Neural cell (in vitro differentiated cells): Measurements from ENCODE around the gene GABBR2. TPM values are rescaled to one million over a fixed set of nuclear protein-coding genes. Genes with fewer than 3 reads are reported as not detected.

Experiments
- H2AFZ ChIP-seq: fragments of 200-600, 300-800 bp; sonication (generic), shearing (Covaris generic); 2 replicates; pipeline ENCODE4 v1.6.0; 2014; ENCODE audit warnings: low read depth, mild to moderate bottlenecking, antibody characterized with exemption, low read length, moderate library complexity
- H3F3A ChIP-seq: fragments of 200-600 bp; shearing (Covaris generic); 2 replicates; pipeline ENCODE4 v1.6.1; 2016; ENCODE audit warnings: mild to moderate bottlenecking, moderate library complexity, mixed read lengths, antibody characterized with exemption, low read length; ENCODE audit not compliant: insufficient read depth, poor library complexity, severe bottlenecking
- H3K27ac ChIP-seq: fragments of 200-600, 300-800 bp; sonication (generic), shearing (Covaris generic); 2 replicates; pipeline ENCODE4 v1.5.1; 2014; ENCODE audit warnings: mild to moderate bottlenecking, low read length, moderate library complexity
- H3K27me3 ChIP-seq: fragments of 300-800, 200-600 bp; sonication (generic), shearing (Covaris generic); 2 replicates; pipeline ENCODE4 v1.6.0; 2014; ENCODE audit warnings: mild to moderate bottlenecking, low read depth, low read length, moderate library complexity; ENCODE audit not compliant: insufficient read depth
- H3K36me3 ChIP-seq: fragments of 300-800, 200-600 bp; sonication (generic), shearing (Covaris generic); 2 replicates; pipeline ENCODE4 v1.5.1; 2014; ENCODE audit warnings: mild to moderate bottlenecking, antibody characterized with exemption, low read length, moderate library complexity; ENCODE audit not compliant: insufficient read depth
- H3K4me2 ChIP-seq: fragments of 300-800, 200-600 bp; sonication (generic), shearing (Covaris generic); 2 replicates; pipeline ENCODE4 v1.6.0; 2014; ENCODE audit warnings: mild to moderate bottlenecking, low read length
- H3K4me3 ChIP-seq: fragments of 300-800, 200-600 bp; sonication (generic), shearing (Covaris generic); 2 replicates; pipeline ENCODE4 v1.5.1; 2014; ENCODE audit warnings: mild to moderate bottlenecking, low read length, moderate library complexity
- H3K79me2 ChIP-seq: fragments of 200-600 bp; shearing (Covaris generic); replicated peaks from 2 replicates; pipeline ENCODE4 v1.6.0; 2014; ENCODE audit warnings: mild to moderate bottlenecking, low read length, moderate library complexity; ENCODE audit not compliant: insufficient read depth
- H3K9ac ChIP-seq: fragments of 300-800, 200-600 bp; sonication (generic), shearing (Covaris generic); 2 replicates; pipeline ENCODE4 v1.6.1; 2016; ENCODE audit warnings: mild to moderate bottlenecking, low read length, mixed read lengths
- H3K9me2 ChIP-seq: fragments of 200-600 bp; shearing (Covaris generic); 2 replicates; pipeline ENCODE4 v1.6.1; 2016; ENCODE audit warnings: mild to moderate bottlenecking, low read length, mixed read lengths; ENCODE audit not compliant: insufficient read depth
- H3K9me3 ChIP-seq: fragments of 200-600, 300-800 bp; sonication (generic), shearing (Covaris generic); 2 replicates; pipeline ENCODE4 v1.6.1; 2016; ENCODE audit warnings: mild to moderate bottlenecking, mixed run types, low read length, moderate library complexity, mixed read lengths
- H4K20me1 ChIP-seq: fragments of 200-600 bp; shearing (Covaris generic); 2 replicates; pipeline ENCODE4 v1.6.1; 2016; ENCODE audit warnings: mild to moderate bottlenecking, mixed run types; ENCODE audit not compliant: insufficient read depth
- CTCF ChIP-seq: fragments of 450-650 bp; IDR thresholded peaks from 2 replicates; pipeline ENCODE4 v1.5.1; 2014; ENCODE audit warnings: antibody characterized with exemption, mild to moderate bottlenecking, moderate library complexity; ENCODE audit not compliant: poor library complexity, severe bottlenecking
- EP300 ChIP-seq: fragments of 450-650 bp; conservative IDR thresholded peaks from 2 replicates; pipeline ENCODE4 v1.6.1; 2014; ENCODE audit warnings: antibody characterized with exemption, mild to moderate bottlenecking, moderate library complexity; ENCODE audit not compliant: poor library complexity, severe bottlenecking
- EZH2 ChIP-seq: fragments of 200-600, 300-800 bp; shearing (Covaris generic), sonication (generic); IDR thresholded peaks from 2 replicates; pipeline ENCODE4 v1.6.1; 2014; ENCODE audit warnings: antibody characterized with exemption, low read length, borderline replicate concordance, mild to moderate bottlenecking; ENCODE audit not compliant: insufficient read depth, poor library complexity, severe bottlenecking
- MXI1 ChIP-seq: fragments of 450-650 bp; conservative IDR thresholded peaks from 2 replicates; pipeline ENCODE4 v1.6.1; 2014; ENCODE audit warnings: antibody characterized with exemption, mild to moderate bottlenecking; ENCODE audit not compliant: poor library complexity, severe bottlenecking
- POLR2AphosphoS5 ChIP-seq: IDR thresholded peaks from 2 replicates; pipeline ENCODE4 v1.6.1; 2012
- RAD21 ChIP-seq: fragments of 450-650 bp; conservative IDR thresholded peaks from 2 replicates; pipeline ENCODE4 v1.6.1; 2014; ENCODE audit warnings: antibody characterized with exemption, mild to moderate bottlenecking, moderate library complexity
- SMC3 ChIP-seq: fragments of 450-650 bp; conservative IDR thresholded peaks from 2 replicates; pipeline ENCODE4 v1.6.1; 2014; ENCODE audit warnings: antibody characterized with exemption, mild to moderate bottlenecking, moderate library complexity; ENCODE audit not compliant: poor library complexity
- TAF1 ChIP-seq: IDR thresholded peaks from 2 replicates; pipeline ENCODE4 v1.6.1; 2012; ENCODE audit warnings: low read depth
- polyA plus RNA-seq: library from polyadenylated mRNA; depleted of rRNA; stranded (reverse); fragments of >200 nt; gene quantifications from 2 replicates; pipeline ENCODE4 v1.2.3, GENCODE V29; 2014
- TF ChIP-seq, protein P1 (sequence below): IDR thresholded peaks from 2 replicates; pipeline ENCODE4 v1.6.1; 2012; ENCODE audit warnings: borderline replicate concordance

Gene GABBR2
- polyA plus RNA-seq, 1 donor from 2014 or later: 7.1 TPM

DNA sequence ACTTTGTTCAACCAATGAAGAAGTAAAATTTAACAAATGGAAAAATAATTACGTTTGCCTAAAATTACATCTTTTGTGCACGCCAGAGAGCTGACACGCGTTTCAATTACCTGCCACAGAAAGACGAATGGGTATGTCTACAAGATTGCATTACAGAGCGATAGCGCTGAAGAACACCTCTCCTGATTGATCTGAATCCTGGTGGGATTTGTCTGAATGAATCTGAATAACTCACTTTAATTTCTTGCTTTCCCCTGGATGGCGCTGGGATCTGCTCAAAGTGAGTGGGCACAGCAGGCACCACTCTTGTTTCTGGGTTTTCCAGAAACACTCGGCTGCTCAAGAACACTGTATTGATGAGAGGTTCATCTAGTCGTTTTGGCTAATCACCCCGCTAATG is 304.5 kb downstream of the GABBR2 start:
- no peak for TF ChIP-seq TAF1
- TF ChIP-seq EP300: peak; percentile 63
- peak; percentile 38 for TF ChIP-seq RAD21
- peak; percentile 28 for TF ChIP-seq CTCF
- no peak for TF ChIP-seq SMC3
- peak; percentile 52 for TF ChIP-seq POLR2AphosphoS5
- TF ChIP-seq EZH2: no peak
- no peak for TF ChIP-seq MXI1
- TF ChIP-seq, protein P1, sequence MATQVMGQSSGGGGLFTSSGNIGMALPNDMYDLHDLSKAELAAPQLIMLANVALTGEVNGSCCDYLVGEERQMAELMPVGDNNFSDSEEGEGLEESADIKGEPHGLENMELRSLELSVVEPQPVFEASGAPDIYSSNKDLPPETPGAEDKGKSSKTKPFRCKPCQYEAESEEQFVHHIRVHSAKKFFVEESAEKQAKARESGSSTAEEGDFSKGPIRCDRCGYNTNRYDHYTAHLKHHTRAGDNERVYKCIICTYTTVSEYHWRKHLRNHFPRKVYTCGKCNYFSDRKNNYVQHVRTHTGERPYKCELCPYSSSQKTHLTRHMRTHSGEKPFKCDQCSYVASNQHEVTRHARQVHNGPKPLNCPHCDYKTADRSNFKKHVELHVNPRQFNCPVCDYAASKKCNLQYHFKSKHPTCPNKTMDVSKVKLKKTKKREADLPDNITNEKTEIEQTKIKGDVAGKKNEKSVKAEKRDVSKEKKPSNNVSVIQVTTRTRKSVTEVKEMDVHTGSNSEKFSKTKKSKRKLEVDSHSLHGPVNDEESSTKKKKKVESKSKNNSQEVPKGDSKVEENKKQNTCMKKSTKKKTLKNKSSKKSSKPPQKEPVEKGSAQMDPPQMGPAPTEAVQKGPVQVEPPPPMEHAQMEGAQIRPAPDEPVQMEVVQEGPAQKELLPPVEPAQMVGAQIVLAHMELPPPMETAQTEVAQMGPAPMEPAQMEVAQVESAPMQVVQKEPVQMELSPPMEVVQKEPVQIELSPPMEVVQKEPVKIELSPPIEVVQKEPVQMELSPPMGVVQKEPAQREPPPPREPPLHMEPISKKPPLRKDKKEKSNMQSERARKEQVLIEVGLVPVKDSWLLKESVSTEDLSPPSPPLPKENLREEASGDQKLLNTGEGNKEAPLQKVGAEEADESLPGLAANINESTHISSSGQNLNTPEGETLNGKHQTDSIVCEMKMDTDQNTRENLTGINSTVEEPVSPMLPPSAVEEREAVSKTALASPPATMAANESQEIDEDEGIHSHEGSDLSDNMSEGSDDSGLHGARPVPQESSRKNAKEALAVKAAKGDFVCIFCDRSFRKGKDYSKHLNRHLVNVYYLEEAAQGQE: peak; percentile 61
- H3K4me3 ChIP-seq: no peak overlapping the region
- no peaks in the 10 kb centered on the region for H3K27me3 ChIP-seq
- no peak overlapping the region for H3K4me2 ChIP-seq
- peak overlapping the region; percentile 56 for H3K27ac ChIP-seq
- H3K36me3 ChIP-seq: no peaks in the 10 kb centered on the region
- H3K9me2 ChIP-seq: no peaks in the 10 kb centered on the region
- no peaks in the 10 kb centered on the region for H4K20me1 ChIP-seq
- H2AFZ ChIP-seq: no peak overlapping the region
- H3F3A ChIP-seq: no peaks in the 10 kb centered on the region
- no peaks in the 10 kb centered on the region for H3K79me2 ChIP-seq
- H3K9me3 ChIP-seq: no peaks in the 10 kb centered on the region
- no peak overlapping the region for H3K9ac ChIP-seq

GRCh38 chr9:98403715-98404114 is 305.0 kb downstream of the GABBR2 start:
- no peaks in the 10 kb centered on the region for H4K20me1 ChIP-seq
- no peaks in the 10 kb centered on the region for H3K9me2 ChIP-seq
- H3K36me3 ChIP-seq: no peaks in the 10 kb centered on the region
- H3K9ac ChIP-seq: no peak overlapping the region
- H3K79me2 ChIP-seq: no peaks in the 10 kb centered on the region
- no peaks in the 10 kb centered on the region for H3F3A ChIP-seq
- peak overlapping the region; percentile 56 for H3K27ac ChIP-seq
- no peaks in the 10 kb centered on the region for H3K27me3 ChIP-seq
- TF ChIP-seq CTCF: no peak
- TF ChIP-seq POLR2AphosphoS5: no peak
- no peak for TF ChIP-seq EZH2
- TF ChIP-seq TAF1: no peak
- TF ChIP-seq SMC3: no peak
- no peak for TF ChIP-seq RAD21
- TF ChIP-seq, protein P1: no peak
- no peak overlapping the region for H3K4me3 ChIP-seq
- no peaks in the 10 kb centered on the region for H3K9me3 ChIP-seq
- no peak overlapping the region for H2AFZ ChIP-seq
- no peak overlapping the region for H3K4me2 ChIP-seq
